Activated CD4-positive, alpha-beta T cell treated with anti-CD3 and anti-CD28 coated beads, Interleukin-2, amount 50 U/mL, for 1 hour (primary cell): ENCODE data around the gene ATG13.
"Not testable (repeated sequence)": the region's sequence is repeated elsewhere in the genome, so short reads cannot be mapped to it uniquely, and the experiment has no call there.

Experiments
- DNase-seq: peaks from one replicate; pipeline ENCODE4 v3.0.0-alpha.2; 2020

Gene ATG13

GRCh38 chr11:46617134-46617971 lies at the start of gene ATG13, which contains the start of gene HARBI1:
ATG13 (plus strand) TSS chr11:46617553; CDS start chr11:46644292, 26,739 bp downstream.
HARBI1 (minus strand) TSS chr11:46617227; CDS start chr11:46616237, 990 bp downstream.
- peak; percentile 88 for DNase-seq

- no peak for DNase-seq
Measured at GRCh38 chr11:46570790-46571398, 46.5 kb upstream of the ATG13 start.

GRCh38 chr11:46574656-46575055 lies 42.7 kb upstream of the ATG13 start:
- DNase-seq, result no peak

- no peak for DNase-seq
Measured at GRCh38 chr11:46577058-46577457, 40.3 kb upstream of the ATG13 start.

GRCh38 chr11:46582588-46582987 lies 34.8 kb upstream of the ATG13 start:
- DNase-seq, result no peak

GRCh38 chr11:46583513-46583912 lies 33.8 kb upstream of the ATG13 start:
- DNase-seq, result not testable (repeated sequence)

GRCh38 chr11:46588131-46588530 lies 29.2 kb upstream of the ATG13 start:
- no peak for DNase-seq

- DNase-seq, result no peak
Measured at GRCh38 chr11:46588915-46589314, 28.4 kb upstream of the ATG13 start.

GRCh38 chr11:46590740-46591605 lies 26.4 kb upstream of the ATG13 start:
- DNase-seq, result no peak

GRCh38 chr11:46593550-46594373 lies 23.6 kb upstream of the ATG13 start, which contains the start of gene AMBRA1:
AMBRA1 (minus strand) TSS chr11:46594023; CDS start chr11:46548380, 45,643 bp downstream.
- DNase-seq, result peak; percentile 78

GRCh38 chr11:46594374-46594700 lies 23.0 kb upstream of the ATG13 start:
- DNase-seq, result no peak

- DNase-seq, result no peak
Measured at GRCh38 chr11:46594785-46595184, 22.6 kb upstream of the ATG13 start.

- DNase-seq, result no peak
Measured at GRCh38 chr11:46597155-46597554, 20.2 kb upstream of the ATG13 start.

GRCh38 chr11:46597609-46598219 lies 19.6 kb upstream of the ATG13 start:
- DNase-seq, result no peak

- no peak for DNase-seq
Measured at GRCh38 chr11:46599340-46600193, 17.8 kb upstream of the ATG13 start.

GRCh38 chr11:46600194-46600960 lies 17.0 kb upstream of the ATG13 start:
- no peak for DNase-seq

- DNase-seq, result no peak
Measured at GRCh38 chr11:46601129-46601528, 16.2 kb upstream of the ATG13 start.

GRCh38 chr11:46603704-46604308 lies 13.5 kb upstream of the ATG13 start:
- no peak for DNase-seq

GRCh38 chr11:46604796-46605195 lies 12.6 kb upstream of the ATG13 start:
- DNase-seq, result no peak

GRCh38 chr11:46607516-46607915 lies 9.8 kb upstream of the ATG13 start:
- no peak for DNase-seq
